ENCODE results near the gene LTB4R2. TPM values are rescaled to one million over a fixed set of nuclear protein-coding genes. Genes with fewer than 3 reads are reported as not detected.

Gene LTB4R2
- total RNA-seq, 2 donors from 2014 or later, result 0.98 to 1.4 TPM

GRCh38 chr14:24307156-24307574 is 2.8 kb upstream of the LTB4R2 start:
- H3K27ac ChIP-seq, result no peak overlapping the region
- TF ChIP-seq CTCF (IDR thresholded peaks at IDR 0.05), result no peak
- peaks cover 0 to 30% of the 10 kb centered on the region in 2 donors for H3K4me1 ChIP-seq
- DNase-seq (ENCODE audit: low spot score), result no peak
- peaks cover 52% of the 10 kb centered on the region for H3K36me3 ChIP-seq
- no peak overlapping the region for H3K4me3 ChIP-seq
- no peaks in the 10 kb centered on the region for H3K9me3 ChIP-seq
- no peaks in the 10 kb centered on the region for H3K27me3 ChIP-seq

GRCh38 chr14:24307575-24308341 is 2.2 kb upstream of the LTB4R2 start, which contains the start of gene CIDEB:
TSS of gene CIDEB (minus strand) at chr14:24307977. CDS start at chr14:24307858, 119 bp downstream.
- TF ChIP-seq CTCF (IDR thresholded peaks at IDR 0.05), result peak; percentile 87 to 90
- DNase-seq (ENCODE audit: low spot score), result no peak
- H3K27ac ChIP-seq, result no peak within 1 kb of the TSS
- no peak within 1 kb of the TSS for H3K4me3 ChIP-seq
- H3K9me3 ChIP-seq, result no peaks in the 10 kb centered on the region
- H3K4me1 ChIP-seq, result peaks cover 0 to 36% of the 10 kb centered on the region in 2 donors
- H3K36me3 ChIP-seq, result peaks cover 46% of the 10 kb centered on the region
- no peaks in the 10 kb centered on the region for H3K27me3 ChIP-seq

- no peaks in the 10 kb centered on the region for H3K27me3 ChIP-seq
- H3K4me1 ChIP-seq, result peaks cover 0 to 42% of the 10 kb centered on the region in 2 donors
- H3K4me3 ChIP-seq, result no peak overlapping the region
- no peak for DNase-seq (ENCODE audit: low spot score)
- H3K36me3 ChIP-seq, result peaks cover 38% of the 10 kb centered on the region
- H3K27ac ChIP-seq, result no peak overlapping the region
- no peaks in the 10 kb centered on the region for H3K9me3 ChIP-seq
- peak in 1 of 2 donors; percentile 14 for TF ChIP-seq CTCF (IDR thresholded peaks at IDR 0.05)
Observed at GRCh38 chr14:24308342-24309124, 1.4 kb upstream of the LTB4R2 start.

GRCh38 chr14:24310265-24310645 is 315 bp downstream of the LTB4R2 start:
- Histone ChIP-seq H3K27ac (peak overlapping the region; percentile 75 to 86), H3K27me3 (no peaks in the 10 kb centered on the region), H3K4me3 (peak overlapping the region; percentile 37 to 64), H3K9me3 (no peaks in the 10 kb centered on the region), H3K4me1 (peaks cover 0 to 57% of the 10 kb centered on the region in 2 donors), H3K36me3 (peaks cover 21% of the 10 kb centered on the region)
- TF ChIP-seq CTCF (IDR thresholded peaks at IDR 0.05), result no peak
- no peak for DNase-seq (ENCODE audit: low spot score)

GRCh38 chr14:24310646-24311604 is 985 bp downstream of the LTB4R2 start, which contains the start of gene LTB4R:
TSS of gene LTB4R (plus strand) at chr14:24311502. CDS start at chr14:24315652, 4,150 bp downstream.
- H3K36me3 ChIP-seq, result peaks cover 14% of the 10 kb centered on the region
- peak; percentile 23 to 68 for TF ChIP-seq CTCF (IDR thresholded peaks at IDR 0.05)
- H3K4me1 ChIP-seq, result peaks cover 0 to 64% of the 10 kb centered on the region in 2 donors
- H3K4me3 ChIP-seq, result peak within 1 kb of the TSS; percentile 37 to 64
- no peak for DNase-seq (ENCODE audit: low spot score)
- H3K27me3 ChIP-seq, result no peaks in the 10 kb centered on the region
- H3K9me3 ChIP-seq, result no peaks in the 10 kb centered on the region
- H3K27ac ChIP-seq, result peak within 1 kb of the TSS; percentile 75 to 86

All from right atrium auricular region (tissue), 2 donors.